GM23338 (cell line): Measurements from ENCODE around the gene TSNAX. TPM values are rescaled to one million over a fixed set of nuclear protein-coding genes. Genes with fewer than 3 reads are reported as not detected.

Source experiments
- ATAC-seq: fragments of 200-7000 bp; cut with Tn5 transposase; 3 replicates; pipeline ENCODE4 v1.9.1; 2020
- DNase-seq: peaks from one replicate; pipeline ENCODE4 v3.0.0-alpha.2; 2015; ENCODE audit warnings: low spot score
- H2AFZ ChIP-seq: fragments of 200-600 bp; sonication (generic); 2 replicates; pipeline ENCODE4 v1.8.0; 2016; ENCODE audit warnings: antibody characterized with exemption, mild to moderate bottlenecking, moderate library complexity
- H3F3A ChIP-seq: fragments of 200-600 bp; sonication (generic); replicated peaks from 2 replicates; pipeline ENCODE4 v1.8.0; 2017; ENCODE audit warnings: antibody characterized with exemption, mixed run types, low read depth
- H3K27ac ChIP-seq: fragments of 200-600 bp; sonication (generic); 2 replicates; pipeline ENCODE4 v1.6.1; 2016; ENCODE audit warnings: low read depth
- H3K27me3 ChIP-seq: fragments of 200-600 bp; sonication (generic); 2 replicates; pipeline ENCODE4 v1.8.0; 2016; ENCODE audit warnings: mild to moderate bottlenecking, mixed run types, moderate library complexity; ENCODE audit not compliant: insufficient read depth
- H3K36me3 ChIP-seq: fragments of 200-600 bp; sonication (generic); 2 replicates; pipeline ENCODE4 v1.8.0; 2016; ENCODE audit warnings: mild to moderate bottlenecking; ENCODE audit not compliant: insufficient read depth
- H3K4me1 ChIP-seq: fragments of 200-600 bp; sonication (generic); 2 replicates; pipeline ENCODE4 v1.8.0; 2016; ENCODE audit warnings: mild to moderate bottlenecking, moderate library complexity; ENCODE audit not compliant: insufficient read depth
- H3K4me2 ChIP-seq: fragments of 200-600 bp; sonication (generic); 2 replicates; pipeline ENCODE4 v1.7.1; 2017; ENCODE audit warnings: mixed run types
- H3K4me3 ChIP-seq: fragments of 200-600 bp; sonication (generic); 2 replicates; pipeline ENCODE4 v1.6.1; 2016; ENCODE audit warnings: mixed run types
- H3K79me2 ChIP-seq: fragments of 200-600 bp; sonication (generic); replicated peaks from 2 replicates; pipeline ENCODE4 v1.8.0; 2017; ENCODE audit warnings: mild to moderate bottlenecking; ENCODE audit not compliant: insufficient read depth
- H3K9me2 ChIP-seq: fragments of 200-600 bp; sonication (generic); 2 replicates; pipeline ENCODE4 v1.8.0; 2017; ENCODE audit not compliant: insufficient read depth
- H4K20me1 ChIP-seq: fragments of 200-600 bp; sonication (generic); replicated peaks from 2 replicates; pipeline ENCODE4 v1.8.0; 2017; ENCODE audit warnings: mild to moderate bottlenecking; ENCODE audit not compliant: insufficient read depth
- H3K27ac Mint-ChIP-seq: 2 replicates; pipeline ENCODE4 v1.8.0; 2020; ENCODE audit warnings: inconsistent platforms, mild to moderate bottlenecking, moderate library complexity, mixed read lengths
- H3K27me3 Mint-ChIP-seq: 3 replicates; pipeline ENCODE4 v1.8.0; 2022; ENCODE audit warnings: low read depth, mild to moderate bottlenecking, moderate library complexity, mixed read lengths, inconsistent platforms; ENCODE audit not compliant: insufficient read depth, poor library complexity
- H3K36me3 Mint-ChIP-seq: 3 replicates; pipeline ENCODE4 v1.8.0; 2021; ENCODE audit warnings: low read depth, mild to moderate bottlenecking, inconsistent platforms, moderate library complexity, mixed read lengths
- H3K4me1 Mint-ChIP-seq: 3 replicates; pipeline ENCODE4 v1.8.0; 2020; ENCODE audit warnings: mild to moderate bottlenecking, inconsistent platforms, mixed read lengths
- H3K4me3 Mint-ChIP-seq: 3 replicates; pipeline ENCODE4 v1.8.0; 2021; ENCODE audit warnings: moderate library complexity, mild to moderate bottlenecking, inconsistent platforms, mixed read lengths
- H3K9me3 Mint-ChIP-seq: 3 replicates; pipeline ENCODE4 v1.8.0; 2020; ENCODE audit warnings: moderate library complexity, mild to moderate bottlenecking, inconsistent platforms, mixed read lengths
- CREB1 ChIP-seq: fragments of 250-450 bp; sonication (Bioruptor Pico); IDR thresholded peaks from 2 replicates; pipeline ENCODE4 v1.5.0; 2020; ENCODE audit warnings: low read depth, mild to moderate bottlenecking, moderate library complexity
- ETS1 ChIP-seq: IDR thresholded peaks from 2 replicates; pipeline ENCODE4 v1.6.1; 2016; ENCODE audit warnings: antibody characterized with exemption
- EZH2 ChIP-seq: fragments of 200-600 bp; sonication (generic); IDR thresholded peaks from one replicate; pipeline ENCODE4 v1.8.0; 2017; ENCODE audit warnings: antibody characterized with exemption, mild to moderate bottlenecking, low read depth; ENCODE audit not compliant: unreplicated experiment
- EZH2phosphoT487 ChIP-seq: fragments of 200-600 bp; sonication (generic); IDR thresholded peaks from one replicate; pipeline ENCODE4 v1.8.1; 2018; ENCODE audit warnings: antibody characterized with exemption; ENCODE audit not compliant: unreplicated experiment
- JUNB ChIP-seq: IDR thresholded peaks from one replicate; pipeline ENCODE4 v1.6.1; 2016; ENCODE audit warnings: antibody characterized with exemption; ENCODE audit not compliant: unreplicated experiment
- NANOG ChIP-seq: IDR thresholded peaks from 2 replicates; pipeline ENCODE4 v1.6.1; 2016; ENCODE audit warnings: antibody characterized with exemption, borderline replicate concordance
- POLR2AphosphoS5 ChIP-seq: IDR thresholded peaks from 2 replicates; pipeline ENCODE4 v1.6.1; 2016; ENCODE audit warnings: antibody characterized with exemption, low read depth
- REST ChIP-seq: IDR thresholded peaks from one replicate; pipeline ENCODE4 v1.6.1; 2018; ENCODE audit warnings: antibody characterized with exemption; ENCODE audit not compliant: unreplicated experiment
- STAT1 ChIP-seq: IDR thresholded peaks from one replicate; pipeline ENCODE4 v1.6.1; 2016; ENCODE audit warnings: antibody characterized with exemption; ENCODE audit not compliant: unreplicated experiment
- ZNF114 ChIP-seq: fragments of 250-450 bp; sonication (Bioruptor Pico); IDR thresholded peaks from 2 replicates; pipeline ENCODE4 v1.5.0; 2020; ENCODE audit warnings: mild to moderate bottlenecking, moderate library complexity
- ZNF331 ChIP-seq: fragments of 250-450 bp; sonication (Bioruptor Pico); IDR thresholded peaks from 2 replicates; pipeline ENCODE4 v1.5.0; 2020; ENCODE audit warnings: low read depth, mild to moderate bottlenecking, moderate library complexity
- polyA plus RNA-seq: library from polyadenylated mRNA; unstranded; fragments of >200 nt; fragmentation: Nextera tagmentation; extraction: Ambion mirVana; gene quantifications from 2 replicates; pipeline ENCODE4 v1.2.1, GENCODE V29; 2016
- total RNA-seq: library from RNA; depleted of rRNA; stranded (reverse); fragments of >200 nt; shearing (Covaris generic); gene quantifications from 2 replicates; pipeline ENCODE4 v1.2.3, GENCODE V29; 2014

TSNAX gene
- total and polyA plus RNA-seq, 2 experiments from 2014 or later: 31.5 to 31.7 TPM

DNA sequence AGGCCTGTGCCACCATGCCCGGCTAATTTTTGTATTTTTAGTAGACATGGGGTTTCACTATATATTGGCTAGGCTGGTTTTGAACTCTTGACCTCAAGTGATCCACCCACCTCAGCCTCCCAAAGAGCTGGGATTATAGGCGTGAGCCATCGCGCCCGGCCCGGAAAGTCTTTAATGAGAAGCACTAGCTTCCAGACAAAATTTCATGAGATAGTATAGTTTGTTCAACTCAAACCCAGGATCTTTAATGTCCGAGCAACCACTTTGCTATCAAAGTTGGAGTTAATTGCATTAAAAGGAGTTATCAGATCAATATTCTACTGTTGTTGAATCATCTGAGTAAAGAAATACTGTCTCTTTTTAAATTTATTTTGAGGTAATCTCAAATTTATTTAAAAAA, 4.8 kb downstream of the TSNAX start (continued):
- TF ChIP-seq ETS1: no peak
- no peak for TF ChIP-seq STAT1
- no peak for TF ChIP-seq EZH2phosphoT487
- TF ChIP-seq REST: no peak
- TF ChIP-seq JUNB: no peak
- no peak for TF ChIP-seq EZH2
- TF ChIP-seq ZNF331 (CRISPR knock-in tag): no peak
- no peak for TF ChIP-seq NANOG
- no peak for TF ChIP-seq CREB1 (CRISPR knock-in tag)

DNA sequence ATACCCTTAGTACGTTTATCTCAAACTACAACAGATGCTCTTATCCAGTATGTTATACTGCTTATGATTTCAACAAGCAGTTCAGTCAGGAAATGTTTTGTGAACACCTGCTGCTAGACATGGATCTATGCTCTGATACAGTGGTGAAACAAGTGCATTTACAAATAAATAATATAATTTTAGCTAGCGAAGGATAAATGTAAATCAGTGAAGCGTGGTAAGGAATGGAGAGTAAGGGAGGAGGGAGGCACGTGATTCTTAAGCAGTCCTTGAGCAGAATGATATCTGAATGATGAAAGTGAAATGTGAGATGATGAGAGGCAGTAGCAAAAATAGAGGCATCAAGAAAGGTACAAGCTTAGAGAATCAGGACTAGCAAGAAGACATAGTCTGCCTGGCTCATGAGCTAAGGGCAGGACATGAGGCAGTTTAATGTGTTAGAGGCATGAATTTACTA, 6.3 kb downstream of the TSNAX start:
- ATAC-seq: no peak
- Histone ChIP-seq H3K4me2 (no peak overlapping the region), H3F3A (no peaks in the 10 kb centered on the region), H3K27me3 (no peaks in the 10 kb centered on the region), H3K4me3 (no peak overlapping the region), H4K20me1 (0 out of 2 replicates have a peak, but pooled peaks cover 4% of the 10 kb centered on the region), H3K27ac (no peak overlapping the region), H3K36me3 (peaks cover 10% of the 10 kb centered on the region; the same call in 1 of the 2 replicates), H3K79me2 (peaks cover 65% of the 10 kb centered on the region), H3K4me1 (peaks cover under 1% of the 10 kb centered on the region; the same call in 1 of the 2 replicates), H2AFZ (no peak overlapping the region), H3K9me2 (no peaks in the 10 kb centered on the region)
- peaks cover 44% of the 10 kb centered on the region; the same call in 2 of the 3 replicates for H3K36me3 Mint-ChIP-seq
- H3K4me1 Mint-ChIP-seq: peaks cover 5% of the 10 kb centered on the region
- TF ChIP-seq STAT1 (no peak), EZH2phosphoT487 (no peak), ZNF114 (CRISPR knock-in tag) (no peak), POLR2AphosphoS5 (no peak)
- H3K4me3 Mint-ChIP-seq: no peak overlapping the region
- DNase-seq: no peak
- no peaks in the 10 kb centered on the region for H3K9me3 Mint-ChIP-seq
- no peaks in the 10 kb centered on the region for H3K27me3 Mint-ChIP-seq
- H3K27ac Mint-ChIP-seq: no peak overlapping the region
